NCI-H1417 treated with DMSO at 0.1 percent for 48 hours (cell line): ENCODE measurements around the gene CARM1.
"Not testable (repeated sequence)": the region's sequence is repeated elsewhere in the genome, so short reads cannot be mapped to it uniquely, and the experiment has no call there.

ENCODE experiments used
- DNase-seq: peaks from one replicate; lab custom pipeline; 2025; lab: John Stamatoyannopoulos, UW

CARM1 gene

DNA sequence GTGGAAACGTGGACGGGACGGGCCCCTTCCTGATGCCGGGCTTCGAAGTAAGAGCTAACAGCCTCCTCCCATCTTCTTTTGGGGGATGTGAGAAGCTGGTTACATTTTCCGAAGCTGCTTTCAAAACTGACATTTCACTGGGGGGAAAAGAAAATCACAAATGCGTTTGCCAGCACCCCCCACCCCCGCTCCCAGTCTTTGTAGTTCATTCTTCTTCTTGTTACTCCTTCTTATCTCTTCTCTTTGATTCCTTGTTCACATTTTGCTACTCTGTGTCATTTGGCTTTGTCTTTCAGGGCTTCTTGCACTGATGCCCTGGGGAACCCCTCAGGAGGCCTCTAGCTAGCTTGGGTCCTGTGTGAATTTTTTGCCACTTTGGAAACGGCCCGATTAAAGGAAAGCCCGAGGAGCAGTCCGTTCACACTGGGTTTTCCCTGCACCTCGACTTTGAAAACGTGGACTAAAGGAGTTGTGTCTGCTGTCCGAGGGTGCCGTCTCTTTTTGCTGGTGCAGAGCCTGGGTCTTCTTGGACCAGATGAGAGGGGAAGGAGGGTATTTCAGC lies 1.3 kb downstream of the CARM1 start:
- DNase-seq, result no peak

DNA sequence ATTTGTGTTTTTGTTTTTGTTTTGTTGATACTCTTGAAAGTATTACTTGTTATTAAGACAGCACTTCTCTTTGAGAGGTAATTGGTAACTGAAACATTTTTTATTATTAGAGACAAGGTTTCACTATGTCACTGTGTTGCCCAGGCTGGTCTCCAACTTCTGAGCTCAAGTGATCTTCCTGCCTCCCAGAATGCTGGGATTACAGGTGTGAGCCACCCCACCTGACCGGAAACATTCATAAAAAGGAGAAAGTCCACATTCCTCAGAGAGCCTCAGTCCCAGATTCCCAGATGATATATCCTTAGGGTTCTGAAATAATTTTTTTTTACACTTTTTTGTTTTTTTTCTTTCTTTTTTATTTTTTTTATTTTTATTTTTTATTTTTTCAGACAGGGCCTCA lies 2.7 kb downstream of the CARM1 start:
- no peak for DNase-seq

GRCh38 chr19:10876459-10877240 lies 5.3 kb downstream of the CARM1 start:
- no peak for DNase-seq

DNA sequence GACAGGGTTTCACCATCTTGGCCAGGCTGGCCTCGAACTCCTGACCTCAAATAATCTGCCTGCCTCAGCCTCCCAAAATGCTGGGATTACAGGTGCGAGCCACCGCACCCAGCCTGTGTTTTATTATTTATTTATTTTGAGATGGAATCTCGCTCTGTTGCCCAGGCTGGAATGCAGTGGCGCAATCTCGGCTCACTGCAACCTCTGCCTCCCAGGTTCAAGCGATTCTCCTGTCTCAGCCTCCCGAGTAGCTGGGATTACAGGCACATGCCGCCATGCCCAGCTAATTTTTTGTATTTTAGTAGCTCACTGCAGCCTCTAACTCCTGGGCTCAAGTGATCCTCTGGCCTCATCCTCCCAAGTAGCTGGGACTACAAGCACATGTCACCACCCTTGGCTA lies 6.3 kb downstream of the CARM1 start:
- not testable (repeated sequence) for DNase-seq

DNA sequence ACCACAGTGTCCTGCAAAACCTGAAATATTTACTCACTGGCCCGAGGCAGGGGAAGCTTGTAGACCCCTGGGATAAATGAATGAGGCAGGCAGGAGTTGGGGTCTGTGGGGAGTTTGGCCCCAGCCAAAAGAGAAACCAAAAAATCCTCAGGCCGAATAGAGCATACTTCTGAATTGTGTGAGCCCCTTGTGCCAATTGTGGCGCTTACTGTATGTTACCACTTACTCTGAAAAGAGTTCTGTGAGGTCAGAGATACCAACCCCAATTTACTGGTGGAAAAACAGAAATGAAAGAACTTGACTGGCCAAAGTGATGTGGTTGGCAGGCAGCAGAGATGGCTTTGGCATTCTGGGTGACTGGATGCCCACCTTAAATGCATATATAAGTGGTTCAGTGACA lies 6.9 kb downstream of the CARM1 start:
- no peak for DNase-seq

- DNase-seq, result no peak
Observed at GRCh38 chr19:10881403-10882107, 10.2 kb downstream of the CARM1 start.

DNA sequence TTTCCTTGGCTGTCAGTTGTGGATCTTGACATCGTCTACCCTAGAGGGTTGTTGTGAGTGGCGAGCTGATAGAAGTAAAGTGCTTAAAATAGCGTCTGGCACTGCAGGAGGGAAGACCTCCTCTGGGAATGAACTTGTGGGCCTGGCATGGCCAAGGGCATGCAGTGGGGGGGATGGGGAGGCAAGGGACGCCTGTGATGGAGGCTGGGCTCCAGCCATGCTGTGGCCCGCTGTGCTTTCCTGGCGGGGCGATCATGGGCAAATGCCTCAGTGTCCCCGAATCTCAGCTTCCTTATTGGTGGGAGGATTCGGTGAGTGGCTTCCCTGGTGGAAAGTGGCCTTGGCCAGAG lies 10.7 kb downstream of the CARM1 start:
- no peak for DNase-seq

DNA sequence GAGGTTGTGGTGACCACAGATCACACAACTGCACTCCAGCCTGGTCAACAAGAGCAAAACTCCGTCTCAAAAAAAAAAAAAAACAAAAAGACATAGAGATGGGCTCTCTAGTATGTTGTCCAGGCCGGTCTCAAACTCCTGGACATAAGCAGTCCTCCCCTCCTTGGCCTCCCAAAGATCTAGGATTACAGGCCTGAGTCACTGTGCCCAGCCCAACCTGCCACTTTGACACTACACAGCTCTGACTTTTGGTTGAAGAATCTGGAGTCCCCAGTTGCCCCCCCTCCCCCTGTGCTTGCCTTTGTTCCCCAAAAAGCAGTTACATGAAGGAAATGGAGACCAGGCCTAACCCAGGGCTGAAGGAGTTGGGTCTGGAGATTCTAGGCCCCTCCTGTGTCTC lies 12.9 kb downstream of the CARM1 start:
- no peak for DNase-seq

DNA sequence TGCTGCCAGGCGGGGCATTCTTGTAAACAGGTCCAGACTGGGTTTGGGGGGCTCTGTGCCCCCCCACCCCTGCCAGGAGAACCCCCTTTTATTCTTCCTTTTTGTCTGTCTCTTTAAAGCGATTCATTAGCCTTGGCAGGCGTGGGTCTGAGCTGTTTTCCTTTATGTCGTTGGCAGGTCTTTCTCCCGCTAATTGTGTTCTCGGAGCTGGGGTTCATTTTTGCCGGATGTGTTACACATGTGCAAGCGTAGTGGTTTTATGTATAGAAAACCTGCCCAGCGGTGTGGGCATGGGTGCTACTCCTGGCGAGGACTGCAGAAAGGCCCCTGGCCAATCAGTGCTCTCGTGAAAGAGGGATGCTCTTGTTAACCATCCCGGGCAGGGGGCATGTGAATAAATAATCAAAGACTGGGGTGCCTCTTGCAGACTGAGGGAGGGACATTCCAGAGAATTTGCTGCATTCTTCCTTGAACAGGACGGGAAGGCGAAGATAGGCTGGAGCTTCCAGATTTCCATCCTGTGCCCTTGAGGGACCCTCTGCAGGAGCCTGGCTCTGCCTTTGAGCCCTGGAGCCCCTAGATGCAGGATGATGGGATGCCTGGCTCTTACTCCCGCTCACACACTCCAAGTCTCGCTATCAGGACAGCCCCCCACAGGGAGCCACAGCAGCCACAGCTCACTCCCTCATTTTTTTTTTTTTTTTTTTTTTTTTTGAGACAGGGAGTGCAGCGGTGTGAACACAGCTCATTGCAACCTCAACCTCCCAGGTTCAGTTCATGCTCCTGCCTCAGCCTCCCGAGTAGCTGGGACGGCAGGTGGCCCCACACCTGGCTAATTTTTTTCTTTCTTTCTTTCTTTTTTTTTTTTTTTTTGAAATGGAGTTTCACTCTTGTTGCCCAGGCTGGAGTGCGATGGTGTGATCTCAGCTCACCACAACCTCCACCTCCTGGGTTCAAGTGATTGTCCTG lies 14.1 kb downstream of the CARM1 start:
- DNase-seq, result no peak

- DNase-seq, result no peak
Observed at GRCh38 chr19:10887616-10888367, 16.4 kb downstream of the CARM1 start.

DNA sequence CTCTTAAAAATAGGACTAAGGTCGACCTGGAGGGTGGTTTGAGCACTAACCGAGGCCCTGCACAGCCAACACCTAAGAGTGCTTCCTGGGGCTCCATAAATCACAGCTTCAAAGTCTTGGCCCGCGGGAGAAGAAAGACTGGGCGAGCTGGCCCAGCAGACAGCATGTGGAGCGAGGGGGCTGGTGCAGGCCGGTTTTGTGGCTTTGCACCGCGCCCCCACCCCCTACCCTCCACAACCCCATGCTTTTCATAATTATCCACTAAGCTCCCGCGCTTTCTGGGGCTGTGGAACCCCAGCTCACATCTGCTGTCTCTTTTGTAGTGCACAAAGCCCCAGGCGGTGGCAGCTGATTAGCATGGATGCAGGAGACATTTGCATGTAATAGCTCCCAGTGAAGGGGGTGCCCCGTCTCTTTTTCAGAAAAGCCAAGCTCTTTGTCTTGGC lies 17.1 kb downstream of the CARM1 start:
- DNase-seq, result peak; percentile 38

DNA sequence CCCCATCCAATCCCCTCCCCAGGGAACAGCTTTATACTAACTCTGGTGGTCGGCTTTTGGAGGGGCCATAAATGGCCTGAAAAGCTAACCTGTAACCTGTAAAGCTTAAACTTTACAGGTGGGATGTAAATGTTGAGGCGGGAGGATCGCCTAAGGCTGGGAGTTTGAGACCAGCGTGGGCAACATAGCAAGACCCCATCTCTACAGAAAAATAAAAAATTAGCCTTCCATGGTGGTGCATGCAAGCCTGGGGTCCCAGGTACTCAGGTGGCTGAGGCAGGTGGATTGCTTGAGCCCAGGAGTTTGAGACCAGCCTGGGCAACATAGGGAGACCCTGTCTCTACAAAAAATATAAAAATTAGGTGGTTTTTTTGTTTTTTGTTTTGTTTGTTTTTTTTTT lies 18.5 kb downstream of the CARM1 start:
- DNase-seq, result no peak

DNA sequence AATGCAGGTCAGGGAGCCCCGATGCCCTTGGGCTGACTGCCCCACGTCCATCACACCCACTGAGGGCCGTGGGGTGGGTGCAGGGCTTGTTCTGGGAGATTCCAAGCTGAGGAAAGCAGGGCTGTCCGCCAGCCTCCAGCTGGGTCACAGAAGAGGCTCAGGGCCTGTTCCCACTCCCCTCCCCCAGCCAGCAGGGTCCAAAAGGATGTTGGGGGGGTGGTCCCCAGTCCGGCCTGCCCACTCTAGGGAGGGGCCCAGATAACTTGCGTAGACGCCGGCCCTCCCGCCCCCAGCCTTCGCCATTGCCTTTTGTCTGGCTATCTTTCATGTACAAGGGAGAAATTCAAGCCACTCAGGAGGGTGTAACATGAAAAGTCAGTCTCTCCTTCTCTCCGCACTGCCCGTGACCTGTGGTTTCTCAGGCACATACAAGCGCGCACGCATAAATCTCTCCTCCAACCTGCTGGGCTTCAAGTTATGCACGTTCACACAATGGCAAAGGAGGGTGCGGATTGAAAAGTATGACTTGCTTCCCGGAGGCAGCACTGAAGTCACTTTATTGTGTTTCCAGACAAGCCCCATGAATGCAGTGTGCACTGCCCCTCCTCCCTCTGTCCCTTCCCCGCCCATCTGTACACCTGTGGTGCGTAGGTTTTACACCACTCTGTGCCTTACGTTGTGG lies 20.2 kb downstream of the CARM1 start:
- peak; percentile 63 for DNase-seq

DNA sequence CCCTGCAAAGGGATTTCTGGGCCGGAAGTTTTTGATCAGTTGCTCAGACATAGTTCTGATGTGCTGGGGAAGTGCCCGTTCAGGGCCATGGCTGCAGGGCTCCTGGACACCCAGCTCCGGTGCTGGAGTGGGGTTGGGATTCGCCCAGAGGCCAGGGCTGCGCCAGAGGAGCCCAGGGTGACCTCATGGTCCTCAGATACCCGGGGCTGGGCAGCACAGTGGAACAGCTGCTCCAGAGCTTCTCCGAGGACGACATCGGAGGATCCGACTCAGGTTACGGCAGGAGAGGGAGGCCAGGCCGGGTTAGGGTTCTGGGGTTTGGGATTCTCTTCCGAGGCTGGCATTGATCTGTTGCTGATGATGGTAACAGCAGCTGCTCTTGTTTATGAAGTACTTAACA lies 20.9 kb downstream of the CARM1 start:
- DNase-seq, result no peak

GRCh38 chr19:10894911-10895213 lies 23.5 kb downstream of the CARM1 start:
- DNase-seq, result no peak

- DNase-seq, result no peak
Observed at GRCh38 chr19:10895363-10895762, 24.0 kb downstream of the CARM1 start.

DNA sequence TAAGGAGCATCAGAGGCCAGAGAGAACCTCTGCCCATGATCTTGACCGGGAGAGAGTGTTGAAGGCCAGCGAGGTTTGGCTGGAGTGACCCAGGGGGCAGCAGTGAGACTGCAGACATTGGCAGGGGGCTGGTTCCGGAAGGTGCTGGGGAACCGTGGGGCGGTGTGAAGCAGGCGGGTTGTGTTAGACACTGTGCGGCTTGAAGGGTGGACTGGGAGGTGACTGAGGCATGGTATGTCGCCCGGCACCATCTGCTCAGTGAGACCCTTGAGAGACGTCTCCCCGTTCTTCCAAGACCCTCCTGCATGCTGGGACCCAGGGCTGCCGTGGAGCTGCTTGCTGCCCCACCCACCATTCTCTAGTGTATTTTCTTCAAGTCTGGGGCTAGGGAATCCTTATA lies 24.6 kb downstream of the CARM1 start:
- DNase-seq, result no peak

DNA sequence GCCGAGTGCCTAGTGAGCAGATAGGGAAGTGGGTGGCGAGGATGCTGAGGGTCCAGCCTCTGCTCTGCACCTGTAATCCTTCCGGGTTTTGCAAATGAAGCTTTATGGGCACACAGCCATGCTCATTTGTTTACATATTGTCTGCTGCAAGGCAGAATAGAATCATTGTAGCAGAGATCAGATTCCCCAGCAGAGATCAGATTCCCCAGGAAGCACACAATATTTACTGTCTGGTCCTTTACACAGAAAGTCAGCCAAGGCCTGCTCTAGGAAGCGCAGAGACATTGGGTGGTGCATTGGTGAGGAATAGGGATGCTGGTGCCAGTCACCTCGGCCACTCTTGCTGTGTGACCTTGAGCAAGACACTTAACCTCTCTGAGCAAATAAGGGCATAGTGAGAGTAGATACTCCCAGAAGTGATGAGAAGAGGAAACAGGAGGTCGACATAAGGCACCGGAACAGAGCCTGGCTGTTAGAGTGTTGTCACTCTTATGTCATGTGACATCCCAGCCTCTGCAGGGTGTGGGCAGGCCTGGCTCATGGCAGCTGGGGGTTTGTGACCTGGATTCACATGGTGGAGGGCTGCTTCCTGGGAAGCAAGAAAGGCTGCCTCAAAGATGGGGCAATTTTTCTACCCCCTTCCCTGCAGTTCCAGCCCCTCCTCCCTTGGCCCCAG lies 25.6 kb downstream of the CARM1 start:
- no peak for DNase-seq

- no peak for DNase-seq
Observed at GRCh38 chr19:10898633-10899032, 27.3 kb downstream of the CARM1 start.

- no peak for DNase-seq
Observed at GRCh38 chr19:10899151-10899653, 27.8 kb downstream of the CARM1 start.
